Activated CD4-positive, CD25-positive, alpha-beta regulatory T cell treated with anti-CD3 and anti-CD28 coated beads, Interleukin-2, amount 50 U/mL, for 16 hours (primary cell): ENCODE data around the gene NEU4.

ENCODE experiments used
- DNase-seq: peaks from one replicate; pipeline ENCODE4 v3.0.0-alpha.2; 2020; ENCODE audit warnings: low read depth, low spot score

NEU4 gene

GRCh38 chr2:241852116-241852980 lies 43.4 kb downstream of the NEU4 start:
- no peak for DNase-seq

GRCh38 chr2:241852981-241853631 lies 44.1 kb downstream of the NEU4 start:
- no peak for DNase-seq

GRCh38 chr2:241853651-241854341 lies 44.8 kb downstream of the NEU4 start:
- DNase-seq: no peak

- no peak for DNase-seq
Measured at GRCh38 chr2:241854342-241855244, 45.6 kb downstream of the NEU4 start.

- DNase-seq: no peak
Measured at GRCh38 chr2:241855245-241855887, 46.4 kb downstream of the NEU4 start.

GRCh38 chr2:241855888-241856422 lies 47.0 kb downstream of the NEU4 start:
- no peak for DNase-seq

GRCh38 chr2:241857041-241857541 lies 48.1 kb downstream of the NEU4 start:
- no peak for DNase-seq

GRCh38 chr2:241857572-241858121 lies 48.7 kb downstream of the NEU4 start:
- DNase-seq: no peak

- no peak for DNase-seq
Measured at GRCh38 chr2:241858206-241859016, 49.4 kb downstream of the NEU4 start, which contains the start of gene PDCD1. Gene PDCD1 (minus strand): TSS chr2:241858894. CDS start chr2:241858838, 56 bp downstream.

- DNase-seq: no peak
Measured at GRCh38 chr2:241859017-241859435, 50.0 kb downstream of the NEU4 start.

- no peak for DNase-seq
Measured at GRCh38 chr2:241859436-241860183, 50.6 kb downstream of the NEU4 start.

GRCh38 chr2:241860184-241861078 lies 51.4 kb downstream of the NEU4 start:
- no peak for DNase-seq

- no peak for DNase-seq
Measured at GRCh38 chr2:241861264-241861663, 52.3 kb downstream of the NEU4 start.

- no peak for DNase-seq
Measured at GRCh38 chr2:241862093-241862492, 53.1 kb downstream of the NEU4 start.

GRCh38 chr2:241862775-241863535 lies 54.0 kb downstream of the NEU4 start:
- DNase-seq: no peak

GRCh38 chr2:241863536-241863954 lies 54.6 kb downstream of the NEU4 start:
- no peak for DNase-seq
